Ishikawa (cell line): ENCODE data around the gene LYPD4.

Experiments
- CEBPB ChIP-seq: IDR thresholded peaks from 2 replicates; pipeline ENCODE4 v1.6.1; 2012
- CREB1 ChIP-seq: IDR thresholded peaks from 2 replicates; pipeline ENCODE4 v1.6.1; 2012; ENCODE audit warnings: low read depth
- EGR1 ChIP-seq: IDR thresholded peaks from 2 replicates; pipeline ENCODE4 v1.6.1; 2012
- EP300 ChIP-seq: IDR thresholded peaks from 2 replicates; pipeline ENCODE4 v1.6.1; 2012; ENCODE audit warnings: borderline replicate concordance
- FOXM1 ChIP-seq: IDR thresholded peaks from 2 replicates; pipeline ENCODE4 v1.6.1; 2012; ENCODE audit warnings: low read depth, borderline replicate concordance
- NFIC ChIP-seq: IDR thresholded peaks from 2 replicates; pipeline ENCODE4 v1.6.1; 2012
- RAD21 ChIP-seq: IDR thresholded peaks from 2 replicates; pipeline ENCODE4 v1.6.1; 2012; ENCODE audit warnings: low read depth
- TAF1 ChIP-seq: IDR thresholded peaks from 2 replicates; pipeline ENCODE4 v1.6.1; 2012; ENCODE audit warnings: low read depth, mild to moderate bottlenecking
- TCF12 ChIP-seq: IDR thresholded peaks from 2 replicates; pipeline ENCODE4 v1.6.1; 2012; ENCODE audit warnings: low read depth
- TEAD4 ChIP-seq: IDR thresholded peaks from 2 replicates; pipeline ENCODE4 v1.6.1; 2012
- YY1 ChIP-seq: IDR thresholded peaks from 2 replicates; pipeline ENCODE4 v1.6.1; 2012; ENCODE audit warnings: low read depth
- ZBTB7A ChIP-seq: IDR thresholded peaks from 2 replicates; pipeline ENCODE4 v1.6.1; 2012; ENCODE audit warnings: low read depth
- TF ChIP-seq, protein P1 (sequence below): IDR thresholded peaks from 2 replicates; pipeline ENCODE4 v1.6.1; 2012
- TF ChIP-seq, protein P2 (sequence below): IDR thresholded peaks from 2 replicates; pipeline ENCODE4 v1.6.1; 2012; ENCODE audit warnings: low read depth, mild to moderate bottlenecking
- TF ChIP-seq, protein P3 (sequence below): IDR thresholded peaks from 2 replicates; pipeline ENCODE4 v1.6.1; 2012

LYPD4 gene

DNA sequence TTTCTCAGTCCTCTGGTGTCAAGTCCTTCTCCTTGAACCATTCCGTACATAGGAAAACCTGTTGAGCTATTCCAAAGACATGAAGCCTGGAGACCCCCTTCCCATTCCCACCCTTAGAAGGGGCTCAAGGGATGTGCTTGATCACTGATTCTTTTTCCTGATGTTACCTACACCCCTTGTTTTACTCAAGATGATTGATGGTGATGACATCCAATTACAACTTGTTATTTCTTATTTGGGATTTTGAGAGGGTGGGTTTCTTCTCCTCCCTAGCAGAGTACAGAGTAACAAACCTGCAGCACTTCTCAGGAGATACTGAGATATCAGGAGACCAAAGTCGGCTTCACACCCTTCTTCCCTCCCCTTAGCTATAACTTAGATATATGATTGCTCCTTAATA lies 8.9 kb upstream of the LYPD4 start:
- TF ChIP-seq, protein P1, sequence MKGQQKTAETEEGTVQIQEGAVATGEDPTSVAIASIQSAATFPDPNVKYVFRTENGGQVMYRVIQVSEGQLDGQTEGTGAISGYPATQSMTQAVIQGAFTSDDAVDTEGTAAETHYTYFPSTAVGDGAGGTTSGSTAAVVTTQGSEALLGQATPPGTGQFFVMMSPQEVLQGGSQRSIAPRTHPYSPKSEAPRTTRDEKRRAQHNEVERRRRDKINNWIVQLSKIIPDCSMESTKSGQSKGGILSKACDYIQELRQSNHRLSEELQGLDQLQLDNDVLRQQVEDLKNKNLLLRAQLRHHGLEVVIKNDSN: no peak
- no peak for TF ChIP-seq EP300
- no peak for TF ChIP-seq TEAD4
- TF ChIP-seq CEBPB: no peak
- TF ChIP-seq RAD21: no peak
- TF ChIP-seq, protein P2, sequence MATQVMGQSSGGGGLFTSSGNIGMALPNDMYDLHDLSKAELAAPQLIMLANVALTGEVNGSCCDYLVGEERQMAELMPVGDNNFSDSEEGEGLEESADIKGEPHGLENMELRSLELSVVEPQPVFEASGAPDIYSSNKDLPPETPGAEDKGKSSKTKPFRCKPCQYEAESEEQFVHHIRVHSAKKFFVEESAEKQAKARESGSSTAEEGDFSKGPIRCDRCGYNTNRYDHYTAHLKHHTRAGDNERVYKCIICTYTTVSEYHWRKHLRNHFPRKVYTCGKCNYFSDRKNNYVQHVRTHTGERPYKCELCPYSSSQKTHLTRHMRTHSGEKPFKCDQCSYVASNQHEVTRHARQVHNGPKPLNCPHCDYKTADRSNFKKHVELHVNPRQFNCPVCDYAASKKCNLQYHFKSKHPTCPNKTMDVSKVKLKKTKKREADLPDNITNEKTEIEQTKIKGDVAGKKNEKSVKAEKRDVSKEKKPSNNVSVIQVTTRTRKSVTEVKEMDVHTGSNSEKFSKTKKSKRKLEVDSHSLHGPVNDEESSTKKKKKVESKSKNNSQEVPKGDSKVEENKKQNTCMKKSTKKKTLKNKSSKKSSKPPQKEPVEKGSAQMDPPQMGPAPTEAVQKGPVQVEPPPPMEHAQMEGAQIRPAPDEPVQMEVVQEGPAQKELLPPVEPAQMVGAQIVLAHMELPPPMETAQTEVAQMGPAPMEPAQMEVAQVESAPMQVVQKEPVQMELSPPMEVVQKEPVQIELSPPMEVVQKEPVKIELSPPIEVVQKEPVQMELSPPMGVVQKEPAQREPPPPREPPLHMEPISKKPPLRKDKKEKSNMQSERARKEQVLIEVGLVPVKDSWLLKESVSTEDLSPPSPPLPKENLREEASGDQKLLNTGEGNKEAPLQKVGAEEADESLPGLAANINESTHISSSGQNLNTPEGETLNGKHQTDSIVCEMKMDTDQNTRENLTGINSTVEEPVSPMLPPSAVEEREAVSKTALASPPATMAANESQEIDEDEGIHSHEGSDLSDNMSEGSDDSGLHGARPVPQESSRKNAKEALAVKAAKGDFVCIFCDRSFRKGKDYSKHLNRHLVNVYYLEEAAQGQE: no peak
- TF ChIP-seq FOXM1: no peak
- no peak for TF ChIP-seq EGR1
- TF ChIP-seq TAF1: no peak

DNA sequence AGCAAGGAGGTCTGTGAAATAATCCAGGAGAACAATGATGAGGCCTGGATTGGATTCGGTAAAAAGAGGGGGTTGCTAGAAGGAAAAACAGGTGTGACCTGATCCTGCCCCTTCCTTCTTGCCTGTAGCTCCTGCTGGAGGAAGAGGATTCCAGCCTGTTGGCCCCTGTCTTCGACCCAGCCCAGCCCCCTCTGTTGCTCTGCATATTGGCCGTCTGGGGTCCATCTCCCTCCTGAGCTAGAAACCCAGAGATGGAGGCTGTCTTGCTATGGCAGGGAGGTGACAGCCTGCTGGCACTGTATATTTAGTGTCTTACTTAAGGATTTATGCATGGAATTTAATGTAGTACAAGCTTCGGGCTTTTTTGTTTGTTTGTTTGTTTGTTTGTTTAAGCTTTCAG lies 7.0 kb upstream of the LYPD4 start:
- TF ChIP-seq ZBTB7A: no peak
- TF ChIP-seq TAF1: no peak
- no peak for TF ChIP-seq EP300
- TF ChIP-seq CREB1: no peak
- TF ChIP-seq, protein P1: no peak
- TF ChIP-seq EGR1: no peak
- no peak for TF ChIP-seq RAD21
- TF ChIP-seq, protein P3, sequence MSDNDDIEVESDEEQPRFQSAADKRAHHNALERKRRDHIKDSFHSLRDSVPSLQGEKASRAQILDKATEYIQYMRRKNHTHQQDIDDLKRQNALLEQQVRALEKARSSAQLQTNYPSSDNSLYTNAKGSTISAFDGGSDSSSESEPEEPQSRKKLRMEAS: no peak
- no peak for TF ChIP-seq NFIC
- TF ChIP-seq, protein P2: no peak
- TF ChIP-seq TCF12: no peak
- TF ChIP-seq FOXM1: no peak
- no peak for TF ChIP-seq YY1
- no peak for TF ChIP-seq TEAD4
- TF ChIP-seq CEBPB: no peak

DNA sequence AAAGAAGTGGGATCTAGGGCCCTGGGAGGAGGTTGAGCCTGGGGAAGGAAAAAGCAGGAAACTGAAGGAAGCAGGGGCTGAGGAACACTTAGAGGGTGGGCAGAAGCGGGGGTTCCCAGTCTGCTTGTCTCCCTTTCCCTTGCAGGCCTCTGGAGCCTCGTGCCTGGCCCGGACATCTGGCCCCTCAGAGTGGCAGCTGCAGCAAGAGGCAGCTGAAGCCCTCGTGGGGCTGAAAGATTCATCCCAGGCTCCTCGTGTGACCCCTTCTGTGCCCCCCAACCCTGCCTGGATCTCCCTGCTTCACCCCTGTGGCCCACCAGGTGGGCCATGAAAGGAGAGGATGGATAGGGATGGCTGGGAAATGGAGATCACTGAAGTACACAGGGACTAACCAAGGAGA lies 5.9 kb upstream of the LYPD4 start:
- TF ChIP-seq EGR1 (no peak), YY1 (no peak), RAD21 (no peak), CEBPB (no peak), ZBTB7A (no peak)
- TF ChIP-seq, protein P3: no peak
- TF ChIP-seq, protein P1: no peak

DNA sequence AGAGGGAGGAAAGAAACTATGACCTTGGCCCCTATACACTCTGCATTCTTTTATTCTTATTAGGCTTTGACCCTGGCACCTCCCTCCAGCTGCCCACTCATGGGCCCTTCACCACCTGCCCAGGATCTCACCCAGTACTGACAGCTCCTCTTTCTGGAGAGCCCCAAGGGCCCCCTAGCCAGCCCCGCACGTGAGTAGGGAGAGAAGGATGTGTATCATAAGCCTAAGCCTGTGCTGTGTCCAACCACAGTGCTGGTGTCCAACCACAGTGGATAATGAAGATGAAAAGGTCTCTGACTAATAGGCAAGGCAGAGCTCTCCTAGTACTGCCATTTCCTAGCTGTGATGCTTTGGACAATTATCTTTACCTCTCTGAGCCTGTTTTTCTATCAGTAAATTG lies 4.6 kb upstream of the LYPD4 start:
- TF ChIP-seq CEBPB (no peak), RAD21 (no peak), NFIC (no peak), EP300 (no peak)

DNA sequence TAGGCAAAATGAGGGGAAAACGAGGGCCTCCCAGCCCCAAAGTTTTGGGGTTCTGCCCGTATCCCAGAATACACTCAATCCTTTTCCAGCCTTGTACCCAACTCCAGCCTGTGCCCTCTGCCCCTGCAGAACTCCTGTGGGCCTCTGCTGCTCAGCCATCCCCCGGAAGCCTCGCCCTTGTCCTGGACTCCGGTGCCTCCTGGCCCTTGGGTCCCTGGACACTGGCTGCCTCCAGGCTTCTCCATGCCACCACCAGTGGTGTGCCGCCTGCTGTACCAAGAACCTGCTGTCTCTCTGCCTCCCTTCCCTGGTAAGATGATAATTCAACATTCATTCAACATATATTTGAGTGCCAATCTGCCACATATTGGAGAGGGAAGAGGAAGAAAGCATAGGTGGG lies 4.2 kb upstream of the LYPD4 start:
- TF ChIP-seq YY1 (no peak), FOXM1 (no peak), ZBTB7A (no peak), NFIC (no peak)

DNA sequence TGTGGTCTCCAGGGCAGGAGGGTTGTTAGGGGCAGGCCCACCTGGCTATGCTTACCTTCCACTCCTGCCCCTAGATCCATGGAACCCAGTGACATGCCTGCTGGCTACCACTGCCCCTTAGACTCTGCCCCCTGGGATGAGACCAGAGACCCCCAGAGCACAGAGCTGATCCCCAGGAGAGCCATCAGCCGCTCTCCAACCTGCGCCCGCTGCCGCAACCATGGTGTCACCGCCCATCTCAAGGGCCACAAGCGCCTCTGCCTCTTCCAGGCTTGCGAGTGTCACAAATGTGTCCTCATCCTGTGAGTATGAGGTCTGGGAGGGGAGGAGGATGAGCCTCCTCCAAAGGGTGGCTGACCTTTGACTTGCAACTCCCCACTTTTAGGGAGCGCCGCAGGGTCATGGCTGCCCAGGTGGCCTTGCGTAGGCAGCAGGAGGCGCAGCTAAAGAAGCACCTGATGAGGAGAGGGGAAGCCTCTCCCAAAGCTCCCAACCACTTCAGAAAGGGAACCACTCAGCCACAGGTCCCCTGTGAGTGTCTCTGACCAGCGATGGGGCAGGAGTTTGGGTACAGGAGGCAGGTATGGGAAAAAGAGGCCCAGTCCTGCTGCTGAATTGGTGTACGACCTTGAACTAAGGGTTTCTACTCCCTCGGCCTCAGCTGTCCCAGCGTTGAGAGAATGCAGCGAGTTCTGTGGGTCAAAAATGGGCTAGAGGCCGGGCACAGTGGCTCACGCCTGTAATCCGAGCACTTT lies 3.0 kb upstream of the LYPD4 start:
- TF ChIP-seq RAD21: no peak
- TF ChIP-seq TCF12: no peak
- TF ChIP-seq, protein P3: no peak
- no peak for TF ChIP-seq CEBPB
- no peak for TF ChIP-seq TEAD4
- no peak for TF ChIP-seq ZBTB7A
- TF ChIP-seq, protein P1: no peak
- TF ChIP-seq NFIC: no peak
- no peak for TF ChIP-seq TAF1
- TF ChIP-seq, protein P2: no peak
- TF ChIP-seq CREB1: no peak
- no peak for TF ChIP-seq EP300
- no peak for TF ChIP-seq FOXM1
- TF ChIP-seq YY1: no peak
- TF ChIP-seq EGR1: no peak
